H9 (cell line): ENCODE results near the gene RNF13. TPM values are rescaled to one million over a fixed set of nuclear protein-coding genes. Genes with fewer than 3 reads are reported as not detected.

Source experiments
- DNase-seq: peaks from one replicate; pipeline ENCODE4 v3.0.0-alpha.2; 2017
- H2AFZ ChIP-seq: one replicate; pipeline ENCODE4 v1.6.1; 2013; ENCODE audit warnings: mild to moderate bottlenecking, low read length, control low read depth, moderate library complexity
- H2AK5ac ChIP-seq: 2 replicates; pipeline ENCODE4 v1.6.1; 2013; ENCODE audit warnings: low read length, control low read depth, mixed read lengths; ENCODE audit not compliant: insufficient read length
- H2BK120ac ChIP-seq: one replicate; pipeline ENCODE4 v1.6.1; 2013; ENCODE audit warnings: low read depth, mild to moderate bottlenecking, low read length, control low read depth, inconsistent platforms; ENCODE audit not compliant: poor library complexity, severe bottlenecking
- H2BK12ac ChIP-seq: 2 replicates; pipeline ENCODE4 v1.6.1; 2013; ENCODE audit warnings: low read length, control low read depth, mixed read lengths, low read depth; ENCODE audit not compliant: insufficient read length
- H2BK15ac ChIP-seq: 2 replicates; pipeline ENCODE4 v1.6.1; 2013; ENCODE audit warnings: low read depth, low read length, control low read depth
- H2BK20ac ChIP-seq: one replicate; pipeline ENCODE4 v1.6.1; 2013; ENCODE audit warnings: low read depth, mild to moderate bottlenecking, low read length, control low read depth, inconsistent platforms; ENCODE audit not compliant: poor library complexity, severe bottlenecking
- H2BK5ac ChIP-seq: 2 replicates; pipeline ENCODE4 v1.6.1; 2013; ENCODE audit warnings: low read length, control low read depth, mixed read lengths; ENCODE audit not compliant: insufficient read length
- H3K14ac ChIP-seq: 2 replicates; pipeline ENCODE4 v1.6.1; 2013; ENCODE audit warnings: low read length, control low read depth; ENCODE audit not compliant: insufficient read depth
- H3K18ac ChIP-seq: 2 replicates; pipeline ENCODE4 v1.6.1; 2013; ENCODE audit warnings: low read depth, mild to moderate bottlenecking, mixed read lengths, low read length, control low read depth; ENCODE audit not compliant: insufficient read length
- H3K23ac ChIP-seq: 2 replicates; pipeline ENCODE4 v1.6.1; 2013; ENCODE audit warnings: low read length, control low read depth, mixed read lengths, low read depth; ENCODE audit not compliant: insufficient read length
- H3K23me2 ChIP-seq: 2 replicates; pipeline ENCODE4 v1.6.1; 2013; ENCODE audit warnings: low read depth, mild to moderate bottlenecking, mixed read lengths, low read length, control low read depth; ENCODE audit not compliant: insufficient read length, poor library complexity, severe bottlenecking
- H3K27ac ChIP-seq: 2 replicates; pipeline ENCODE4 v1.5.1; 2013; ENCODE audit warnings: low read length, control low read depth, mixed read lengths, low read depth; ENCODE audit not compliant: insufficient read length
- H3K27me3 ChIP-seq: 2 replicates; pipeline ENCODE4 v1.6.1; 2013; ENCODE audit warnings: low read length, control low read depth, inconsistent platforms; ENCODE audit not compliant: insufficient read depth
- H3K4ac ChIP-seq: 2 replicates; pipeline ENCODE4 v1.6.1; 2013; ENCODE audit warnings: low read depth, mild to moderate bottlenecking, control low read depth, inconsistent platforms, low read length, moderate library complexity
- H3K4me1 ChIP-seq: 2 replicates; pipeline ENCODE4 v1.6.1; 2013; ENCODE audit warnings: low read length, control low read depth, inconsistent platforms; ENCODE audit not compliant: insufficient read depth
- H3K4me2 ChIP-seq: 2 replicates; pipeline ENCODE4 v1.6.1; 2013; ENCODE audit warnings: low read length, control low read depth, mixed read lengths; ENCODE audit not compliant: insufficient read length, insufficient read depth
- H3K56ac ChIP-seq: 2 replicates; pipeline ENCODE4 v1.6.1; 2013; ENCODE audit warnings: low read depth, mild to moderate bottlenecking, mixed read lengths, low read length, control low read depth; ENCODE audit not compliant: insufficient read length
- H3K79me1 ChIP-seq: 2 replicates; pipeline ENCODE4 v1.6.1; 2013; ENCODE audit warnings: low read depth, mild to moderate bottlenecking, moderate library complexity, low read length, control low read depth, inconsistent platforms; ENCODE audit not compliant: insufficient read depth, poor library complexity, severe bottlenecking
- H3K79me2 ChIP-seq: 2 replicates; pipeline ENCODE4 v1.6.1; 2013; ENCODE audit warnings: low read length, control low read depth, inconsistent platforms; ENCODE audit not compliant: insufficient read depth
- H3K9ac ChIP-seq: 2 replicates; pipeline ENCODE4 v1.6.1; 2013; ENCODE audit warnings: low read length, control low read depth, mixed read lengths; ENCODE audit not compliant: insufficient read length; ENCODE audit errors: extremely low read depth
- H3K9me3 ChIP-seq: one replicate; pipeline ENCODE4 v1.6.1; 2013; ENCODE audit warnings: low read depth, low read length, inconsistent platforms; ENCODE audit not compliant: control insufficient read depth
- H3T11ph ChIP-seq: one replicate; pipeline ENCODE4 v1.6.1; 2013; ENCODE audit warnings: mild to moderate bottlenecking, low read length, control low read depth, inconsistent platforms
- H4K20me1 ChIP-seq: one replicate; pipeline ENCODE4 v1.6.1; 2013; ENCODE audit not compliant: control insufficient read depth, insufficient read length, insufficient read depth
- H4K5ac ChIP-seq: 2 replicates; pipeline ENCODE4 v1.6.1; 2013; ENCODE audit warnings: low read depth, mild to moderate bottlenecking, mixed read lengths, low read length, control low read depth; ENCODE audit not compliant: insufficient read length
- H4K8ac ChIP-seq: replicated peaks from 2 replicates; pipeline ENCODE4 v1.6.1; 2013; ENCODE audit warnings: low read length, control low read depth, mixed read lengths, low read depth; ENCODE audit not compliant: insufficient read length
- H4K91ac ChIP-seq: 2 replicates; pipeline ENCODE4 v1.6.1; 2013; ENCODE audit warnings: low read depth, mild to moderate bottlenecking, moderate library complexity, mixed read lengths, low read length, control low read depth; ENCODE audit not compliant: insufficient read length
- H3K27ac Mint-ChIP-seq, 3 experiments: 2 replicates in 2 of 3; 3 replicates in 1 of 3; pipeline ENCODE4 v1.8.0; 2020 to 2021; ENCODE audit warnings: mixed read lengths in 3 of 3, mild to moderate bottlenecking in 1 of 3, moderate library complexity in 1 of 3
- H3K27me3 Mint-ChIP-seq: 2 replicates; pipeline ENCODE4 v1.8.0; 2021; ENCODE audit warnings: low read depth, mild to moderate bottlenecking, moderate library complexity, mixed read lengths
- H3K36me3 Mint-ChIP-seq, 3 experiments: 2 replicates in 2 of 3; 3 replicates in 1 of 3; pipeline ENCODE4 v1.8.0; 2020 to 2021; ENCODE audit warnings: low read depth in 3 of 3, mixed read lengths in 3 of 3; ENCODE audit not compliant: insufficient read depth in 1 of 3
- H3K4me1 Mint-ChIP-seq, 2 experiments: 2 replicates each; pipeline ENCODE4 v1.8.0; 2020; ENCODE audit warnings: mixed read lengths in 2 of 2
- H3K4me3 Mint-ChIP-seq, 2 experiments: 2 replicates in 1 of 2; 3 replicates in 1 of 2; pipeline ENCODE4 v1.8.0; 2020 to 2021; ENCODE audit warnings: mild to moderate bottlenecking in 2 of 2, mixed read lengths in 2 of 2, moderate library complexity in 1 of 2
- H3K9me3 Mint-ChIP-seq, 2 experiments: 2 replicates in 1 of 2; 3 replicates in 1 of 2; pipeline ENCODE4 v1.8.0; 2020; ENCODE audit warnings: mild to moderate bottlenecking in 2 of 2, mixed read lengths in 2 of 2, moderate library complexity in 1 of 2
- CTCF ChIP-seq: fragments of 200-600 bp; sonication (generic); conservative IDR thresholded peaks from 3 replicates; pipeline ENCODE4 v1.8.0; 2021; ENCODE audit warnings: antibody characterized with exemption, mild to moderate bottlenecking
- WGBS: extraction: QIAGEN DNeasy Blood & Tissue Kit; methylation state at CpG from one replicate; pipeline ENCODE4 v1.1.7; 2013; ENCODE audit warnings: missing lambda C conversion rate, low lambda C conversion rate, mixed read lengths; ENCODE audit not compliant: insufficient read length; ENCODE audit errors: extremely low coverage; 5-methylcytosine and 5-hydroxymethylcytosine counted together
- total RNA-seq: library from RNA; stranded (reverse); gene quantifications from 2 replicates; pipeline ENCODE4 v1.2.1, GENCODE V29; 2021

RNF13 gene
- total RNA-seq, 1 experiment from 2014 or later, result 23.4 TPM

DNA sequence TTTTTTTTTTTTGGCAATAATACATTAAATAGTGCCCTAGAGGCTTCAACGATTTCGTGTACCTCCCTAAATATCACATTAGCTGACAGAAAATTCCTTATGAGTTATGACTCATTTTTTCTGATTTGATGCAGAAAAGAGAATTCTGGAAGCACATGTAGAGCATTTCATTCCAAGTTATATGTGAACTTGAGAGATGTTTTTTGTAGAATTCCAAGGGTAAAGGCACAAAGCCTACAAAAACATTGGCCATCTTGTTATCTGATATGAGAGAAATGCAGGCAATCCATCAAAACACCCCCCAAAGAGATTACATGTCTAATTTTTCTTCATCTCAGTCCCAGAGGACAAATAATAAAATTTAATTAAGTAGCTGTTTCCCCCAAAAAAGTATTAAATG, 164.4 kb downstream of the RNF13 start:
- no peak overlapping the region for H3K56ac ChIP-seq
- H3K4me2 ChIP-seq, result no peak overlapping the region
- no peak overlapping the region for H4K8ac ChIP-seq
- no peaks in the 10 kb centered on the region for H3K79me1 ChIP-seq
- H3K23ac ChIP-seq, result no peak overlapping the region
- H2BK20ac ChIP-seq, result no peak overlapping the region
- H3K9ac ChIP-seq, result no peak overlapping the region
- H3K27me3 ChIP-seq, result no peaks in the 10 kb centered on the region
- no peak overlapping the region for H3K4ac ChIP-seq
- no peak overlapping the region for H3T11ph ChIP-seq
- H2BK120ac ChIP-seq, result no peak overlapping the region
- H3K23me2 ChIP-seq, result no peaks in the 10 kb centered on the region
- no peak overlapping the region for H3K14ac ChIP-seq
- no peak overlapping the region for H2BK5ac ChIP-seq
- TF ChIP-seq CTCF, result no peak
- no peak overlapping the region for H3K4me3 Mint-ChIP-seq
- H2AK5ac ChIP-seq, result no peak overlapping the region
- H3K27ac Mint-ChIP-seq, result no peak overlapping the region
- no peak overlapping the region for H4K91ac ChIP-seq
- no peaks in the 10 kb centered on the region for H3K27me3 Mint-ChIP-seq
- no peaks in the 10 kb centered on the region for H3K9me3 ChIP-seq
- H3K18ac ChIP-seq, result no peak overlapping the region
- no peak overlapping the region for H2AFZ ChIP-seq
- no peak for DNase-seq
- H2BK15ac ChIP-seq, result no peak overlapping the region
- H3K27ac ChIP-seq, result no peak overlapping the region
- peaks cover 6 to 17% of the 10 kb centered on the region in 2 experiments for H3K4me1 Mint-ChIP-seq
- no peaks in the 10 kb centered on the region for H4K20me1 ChIP-seq
- H3K4me1 ChIP-seq, result no peaks in the 10 kb centered on the region
- no CpG with 5 or more reads among the region's 2 CpGs for WGBS
- no peak overlapping the region for H2BK12ac ChIP-seq
- H3K9me3 Mint-ChIP-seq, result no peaks in the 10 kb centered on the region
- H4K5ac ChIP-seq, result no peak overlapping the region
- 0 out of 7 replicates have a peak, but pooled peaks cover 0 to 3% (median 0%) of the 10 kb centered on the region in 3 experiments for H3K36me3 Mint-ChIP-seq
- no peaks in the 10 kb centered on the region for H3K79me2 ChIP-seq
